ENCODE results near the gene CDH23. TPM values are rescaled to one million over a fixed set of nuclear protein-coding genes. Genes with fewer than 3 reads are reported as not detected.
A peak's percentile ranks its signal among the peaks of the same experiment; 100 is the strongest.
"Not testable (repeated sequence)": the region's sequence is repeated elsewhere in the genome, so short reads cannot be mapped to it uniquely, and the experiment has no call there.

CDH23 gene
- total and polyA plus RNA-seq, 7 donors = 1.00 to 3.8 (median 1.9) TPM

DNA sequence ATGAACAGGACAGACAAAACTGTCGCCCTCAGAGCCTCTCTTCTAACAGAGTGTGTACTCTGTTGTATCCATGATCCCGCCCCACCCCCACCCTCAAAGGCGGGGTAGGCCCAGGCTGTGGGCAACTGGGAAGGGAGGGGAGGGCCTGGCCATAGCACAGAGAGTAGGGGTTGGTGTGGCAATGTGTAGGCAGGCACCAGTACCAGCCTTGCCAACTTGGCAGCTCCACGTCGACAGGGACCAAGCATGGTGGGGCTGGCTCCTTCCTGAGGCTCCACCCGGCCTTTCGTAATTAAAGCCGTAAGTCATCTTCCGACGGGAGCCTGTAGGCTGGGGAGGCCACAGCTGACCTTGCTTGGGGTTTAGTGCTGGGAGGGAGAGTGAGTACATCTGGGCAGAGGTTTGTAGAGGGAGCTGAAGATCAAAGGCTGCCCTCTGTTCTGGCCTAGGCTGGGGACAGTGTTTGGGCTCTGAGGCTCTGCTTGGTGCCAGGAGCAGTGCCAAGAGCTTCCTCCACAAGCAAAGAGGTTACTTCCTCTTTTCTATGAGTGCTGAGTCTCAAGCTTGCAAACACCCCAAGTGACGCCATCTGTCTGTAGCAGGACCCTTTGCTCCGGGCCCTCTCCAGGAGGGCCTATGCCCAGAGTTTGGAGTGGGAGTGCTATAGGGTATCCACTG is 201.2 kb downstream of the CDH23 start:
- no peaks in the 10 kb centered on the region for H3K36me3 ChIP-seq (ENCODE audit: insufficient read depth in 1 of 2, low read depth in 1 of 2)
- peak overlapping the region; percentile 36 for H3K27ac ChIP-seq
- peaks cover 8% of the 10 kb centered on the region for H3K4me1 ChIP-seq
- H3K9me3 ChIP-seq = no peaks in the 10 kb centered on the region
- ATAC-seq (peak; percentile 73 to 92 (median 86)), DNase-seq (peak; percentile 74 to 89)
- intact Hi-C loops (cut with DNase I) = no loop called here
- no peaks in the 10 kb centered on the region for H3K27me3 ChIP-seq (ENCODE audit: insufficient read depth in 3 of 3, low read length in 2 of 3)
- no peak overlapping the region for H3K4me3 ChIP-seq
- WGBS, 3 donors = 36 to 47% (median 38%) methylated on average over 12 of the region's 12 CpGs
- TF ChIP-seq, protein P1, sequence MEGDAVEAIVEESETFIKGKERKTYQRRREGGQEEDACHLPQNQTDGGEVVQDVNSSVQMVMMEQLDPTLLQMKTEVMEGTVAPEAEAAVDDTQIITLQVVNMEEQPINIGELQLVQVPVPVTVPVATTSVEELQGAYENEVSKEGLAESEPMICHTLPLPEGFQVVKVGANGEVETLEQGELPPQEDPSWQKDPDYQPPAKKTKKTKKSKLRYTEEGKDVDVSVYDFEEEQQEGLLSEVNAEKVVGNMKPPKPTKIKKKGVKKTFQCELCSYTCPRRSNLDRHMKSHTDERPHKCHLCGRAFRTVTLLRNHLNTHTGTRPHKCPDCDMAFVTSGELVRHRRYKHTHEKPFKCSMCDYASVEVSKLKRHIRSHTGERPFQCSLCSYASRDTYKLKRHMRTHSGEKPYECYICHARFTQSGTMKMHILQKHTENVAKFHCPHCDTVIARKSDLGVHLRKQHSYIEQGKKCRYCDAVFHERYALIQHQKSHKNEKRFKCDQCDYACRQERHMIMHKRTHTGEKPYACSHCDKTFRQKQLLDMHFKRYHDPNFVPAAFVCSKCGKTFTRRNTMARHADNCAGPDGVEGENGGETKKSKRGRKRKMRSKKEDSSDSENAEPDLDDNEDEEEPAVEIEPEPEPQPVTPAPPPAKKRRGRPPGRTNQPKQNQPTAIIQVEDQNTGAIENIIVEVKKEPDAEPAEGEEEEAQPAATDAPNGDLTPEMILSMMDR (IDR thresholded peaks at IDR 0.05) = no peak

DNA sequence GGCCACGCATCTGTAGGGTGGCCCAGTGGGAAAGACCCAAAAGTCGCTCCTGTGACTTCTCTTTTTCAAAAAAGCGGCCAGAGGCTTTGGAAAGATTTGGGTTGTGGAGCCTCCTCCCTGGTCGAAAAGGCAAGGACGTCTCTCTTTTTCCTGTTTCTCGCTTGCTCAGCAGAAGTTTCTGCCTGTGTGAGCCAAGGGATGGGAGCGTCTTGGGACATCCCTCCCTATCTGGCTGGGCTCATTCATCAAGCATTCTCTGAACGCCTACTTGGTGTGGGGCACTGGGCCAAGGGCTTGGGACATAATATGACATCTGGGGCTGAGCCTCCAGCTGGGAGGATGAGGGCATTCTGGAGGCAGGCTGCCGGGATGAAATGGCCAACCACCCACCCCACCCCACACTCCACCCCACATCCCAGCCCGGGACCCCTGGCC is 201.9 kb downstream of the CDH23 start:
- peaks cover 8% of the 10 kb centered on the region for H3K4me1 ChIP-seq
- H3K4me3 ChIP-seq = no peak overlapping the region
- peak; percentile 83 to 90 (median 88) for ATAC-seq
- intact Hi-C loops (cut with DNase I) = no loop called here
- 10 to 21% (median 16%) methylated on average over 10 of the region's 10 CpGs for WGBS, 3 donors
- peak; percentile 91 to 94 for DNase-seq
- no peaks in the 10 kb centered on the region for H3K36me3 ChIP-seq (ENCODE audit: insufficient read depth in 1 of 2, low read depth in 1 of 2)
- H3K9me3 ChIP-seq = no peaks in the 10 kb centered on the region
- TF ChIP-seq, protein P1 (IDR thresholded peaks at IDR 0.05) = no peak
- H3K27me3 ChIP-seq (ENCODE audit: insufficient read depth in 3 of 3, low read length in 2 of 3) = no peaks in the 10 kb centered on the region
- H3K27ac ChIP-seq = peak overlapping the region; percentile 36

DNA sequence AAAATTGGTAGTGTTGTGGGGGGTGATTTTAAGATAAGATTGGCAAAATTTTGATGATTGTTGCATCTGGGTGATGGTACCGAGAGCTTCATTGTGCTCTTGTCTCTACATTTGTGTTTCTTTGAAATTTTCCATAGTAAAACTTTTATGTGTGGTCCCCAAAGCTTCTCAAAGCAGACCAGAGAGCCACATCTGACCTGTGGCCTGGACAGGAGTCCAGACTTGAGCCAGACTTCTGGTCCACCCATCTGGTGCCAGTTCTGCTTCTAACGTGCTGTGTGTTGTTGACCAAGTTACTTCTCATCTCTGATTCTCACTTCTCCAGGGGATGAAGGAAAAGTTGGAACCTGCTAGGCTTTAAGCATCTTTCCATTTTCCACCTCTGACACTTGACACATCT is 202.8 kb downstream of the CDH23 start:
- H3K27ac ChIP-seq = no peak overlapping the region
- H3K9me3 ChIP-seq = no peaks in the 10 kb centered on the region
- no peaks in the 10 kb centered on the region for H3K36me3 ChIP-seq (ENCODE audit: insufficient read depth in 1 of 2, low read depth in 1 of 2)
- ATAC-seq (no peak), DNase-seq (no peak)
- intact Hi-C loops (cut with DNase I) = no loop called here
- 84 to 92% (median 91%) methylated on average over 2 of the region's 2 CpGs for WGBS, 3 donors
- TF ChIP-seq, protein P1 (IDR thresholded peaks at IDR 0.05) = no peak
- H3K4me1 ChIP-seq = peaks cover 8% of the 10 kb centered on the region
- no peak overlapping the region for H3K4me3 ChIP-seq
- no peaks in the 10 kb centered on the region for H3K27me3 ChIP-seq (ENCODE audit: insufficient read depth in 3 of 3, low read length in 2 of 3)

DNA sequence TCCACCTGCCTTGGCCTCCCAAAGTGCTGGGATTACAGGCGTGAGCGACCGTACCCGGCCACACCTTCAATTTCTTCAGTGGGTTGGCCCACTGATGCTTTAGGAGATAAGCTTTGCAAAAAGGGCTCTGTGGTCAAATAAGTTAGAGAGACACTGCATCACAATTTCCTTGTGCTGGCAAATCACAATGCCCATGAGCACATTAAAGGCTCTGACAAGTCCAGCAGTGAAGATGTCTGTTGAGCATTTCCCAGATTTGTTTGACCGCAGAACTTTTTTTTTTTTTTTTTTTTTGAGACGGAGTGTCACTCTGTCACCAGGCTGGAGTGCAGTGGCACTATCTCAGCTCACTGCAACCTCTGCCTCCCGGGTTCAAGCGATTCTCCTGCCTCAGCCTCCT is 203.5 kb downstream of the CDH23 start:
- not testable (repeated sequence) for H3K27me3 ChIP-seq (ENCODE audit: insufficient read depth in 3 of 3, low read length in 2 of 3); H3K4me1 ChIP-seq; ATAC-seq; DNase-seq; H3K27ac ChIP-seq; H3K4me3 ChIP-seq; H3K9me3 ChIP-seq; H3K36me3 ChIP-seq (ENCODE audit: insufficient read depth in 1 of 2, low read depth in 1 of 2)
- 95 to 97% (median 95%) methylated on average over 7 to 8 of the region's 8 CpGs for WGBS, 3 donors
- intact Hi-C loops (cut with DNase I) = loop anchor here in 1 of 2 donors (10.0 kb wide), 2 partner anchors 215 to 285 kb away; partner anchors contain the start of gene SLC29A3

DNA sequence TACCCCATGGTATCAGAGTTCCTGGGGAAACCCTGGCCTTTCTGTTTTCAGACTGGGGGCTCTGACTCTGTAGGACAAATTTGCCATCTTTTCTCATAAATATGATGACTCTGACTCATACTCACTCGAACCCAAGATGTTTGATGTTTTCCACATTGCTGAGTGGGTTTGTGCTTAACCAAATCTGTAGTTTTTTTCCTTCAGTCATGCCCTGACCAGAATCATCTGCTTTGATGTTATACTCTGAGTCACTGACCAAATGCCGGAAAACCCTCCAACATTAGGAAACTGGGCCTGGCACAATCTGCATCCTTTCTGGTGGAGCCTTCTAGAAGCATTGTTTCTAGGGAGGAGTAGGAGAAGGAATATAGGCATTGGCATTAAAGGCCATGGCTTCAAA is 204.1 kb downstream of the CDH23 start:
- DNase-seq (no peak), ATAC-seq (no peak)
- TF ChIP-seq, protein P1 (IDR thresholded peaks at IDR 0.05) = no peak
- intact Hi-C loops (cut with DNase I) = loop anchor here in 1 of 2 donors (10.0 kb wide), 2 partner anchors 216 to 286 kb away; partner anchors contain the start of gene SLC29A3
- no peaks in the 10 kb centered on the region for H3K27me3 ChIP-seq (ENCODE audit: insufficient read depth in 3 of 3, low read length in 2 of 3)
- no peak overlapping the region for H3K27ac ChIP-seq
- no peak overlapping the region for H3K4me3 ChIP-seq
- peaks cover 8% of the 10 kb centered on the region for H3K4me1 ChIP-seq
- H3K9me3 ChIP-seq = no peaks in the 10 kb centered on the region
- no peaks in the 10 kb centered on the region for H3K36me3 ChIP-seq (ENCODE audit: insufficient read depth in 1 of 2, low read depth in 1 of 2)
- WGBS, 3 donors = 76 to 89% (median 84%) methylated on average over 2 of the region's 2 CpGs

All from psoas muscle (tissue), 8 donors.